ENCODE results near the gene KRTAP1-4. TPM values are rescaled to one million over a fixed set of nuclear protein-coding genes. Genes with fewer than 3 reads are reported as not detected.

KRTAP1-4 gene
- total and polyA plus RNA-seq, 2 of the 8 experiments (the other 6 are each of a cell fraction or from before 2014, with no cell fraction given) = not detected

DNA sequence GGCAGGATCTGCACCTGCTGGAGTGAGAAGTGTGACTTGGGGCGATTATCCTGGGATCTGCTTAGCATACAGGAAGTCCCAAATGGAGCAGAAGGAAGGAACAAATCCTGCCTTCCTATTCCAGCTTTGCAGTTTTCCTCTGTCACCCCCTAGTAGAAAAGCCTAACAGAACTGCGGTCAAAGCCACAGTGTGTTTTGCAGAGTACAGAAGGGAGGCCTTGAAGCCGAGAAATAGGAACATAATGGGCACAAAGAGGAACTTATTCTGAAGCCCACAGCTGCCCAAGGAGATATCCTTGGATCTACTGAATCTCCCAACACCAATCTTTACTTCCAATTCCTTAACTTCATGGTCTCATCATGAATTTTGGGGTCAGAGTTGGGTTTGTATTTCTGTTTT lies 11.5 kb downstream of the KRTAP1-4 start (continued):
- no peak for TF ChIP-seq CHD7 (IDR thresholded peaks at IDR 0.05; ENCODE audit: insufficient replicate concordance, low read length)
- TF ChIP-seq RXRA (IDR thresholded peaks at IDR 0.05; ENCODE audit: insufficient read depth, low read depth, low read length) = no peak
- TF ChIP-seq, protein P1, sequence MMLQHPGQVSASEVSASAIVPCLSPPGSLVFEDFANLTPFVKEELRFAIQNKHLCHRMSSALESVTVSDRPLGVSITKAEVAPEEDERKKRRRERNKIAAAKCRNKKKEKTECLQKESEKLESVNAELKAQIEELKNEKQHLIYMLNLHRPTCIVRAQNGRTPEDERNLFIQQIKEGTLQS (IDR thresholded peaks at IDR 0.05; ENCODE audit: insufficient read depth, low read depth, low read length) = no peak
- TF ChIP-seq SP2 (IDR thresholded peaks at IDR 0.05; ENCODE audit: low read length) = no peak
- TF ChIP-seq KDM5A (IDR thresholded peaks at IDR 0.05; ENCODE audit: low read length) = no peak
- no peak for TF ChIP-seq SP4 (IDR thresholded peaks at IDR 0.05; ENCODE audit: low read length)
- TF ChIP-seq CBX8 (IDR thresholded peaks at IDR 0.05; ENCODE audit: borderline replicate concordance, low read depth, low read length) = no peak
- TF ChIP-seq CEBPB (IDR thresholded peaks at IDR 0.05; ENCODE audit: low read depth, low read length) = no peak
- no peak for TF ChIP-seq SRF (IDR thresholded peaks at IDR 0.05; ENCODE audit: low read depth, low read length)

Measured in H1 (cell line).